Breast epithelium (tissue), 4 donors: ENCODE measurements around the gene CDH23. TPM values are rescaled to one million over a fixed set of nuclear protein-coding genes. Genes with fewer than 3 reads are reported as not detected.

Experiments used
- DNase-seq, 2 donors: peaks; one replicate each; pipeline ENCODE4 v3.0.0-alpha.2; 2019; ENCODE audit warnings: low spot score in 2 of 2
- H3K27ac ChIP-seq, 2 donors: fragments of 200-600 bp; sonication (generic) in 1 of 2; one replicate each; pipeline ENCODE4 v1.5.1; 2016 to 2019; ENCODE audit warnings: mild to moderate bottlenecking in 1 of 2
- H3K27me3 ChIP-seq, 2 donors: fragments of 200-600 bp; sonication (generic) in 1 of 2; one replicate each; pipeline versions ENCODE4 v1.5.1 to v1.6.0; 2017 to 2019; ENCODE audit warnings: control low read depth in 1 of 2, mild to moderate bottlenecking in 1 of 2
- H3K36me3 ChIP-seq: fragments of 200-600 bp; one replicate; pipeline ENCODE4 v1.5.1; 2019
- H3K4me1 ChIP-seq, 2 donors: fragments of 200-600 bp; sonication (generic); one replicate each; pipeline ENCODE4 v1.5.1; 2016 to 2019; ENCODE audit warnings: control low read depth in 1 of 2
- H3K4me3 ChIP-seq, 3 donors: fragments of 200-600 bp; sonication (generic); 1 replicate in 2 of 3; 2 replicates in 1 of 3; pipeline ENCODE4 v1.5.1; 2016 to 2019; ENCODE audit warnings: mild to moderate bottlenecking in 3 of 3, moderate library complexity in 2 of 3
- H3K9me3 ChIP-seq, 2 donors: fragments of 200-600 bp; sonication (generic) in 1 of 2; one replicate each; pipeline ENCODE4 v1.5.1; 2016 to 2019; ENCODE audit warnings: control low read depth in 1 of 2
- POLR2A ChIP-seq: fragments of 450-650 bp; IDR thresholded peaks from one replicate; pipeline ENCODE4 v1.6.1; 2016; ENCODE audit warnings: antibody characterized with exemption, mild to moderate bottlenecking, moderate library complexity
- POLR2AphosphoS5 ChIP-seq, 3 donors: sonication (generic); formaldehyde crosslinking; IDR thresholded peaks; one replicate each; pipeline ENCODE4 v1.6.1; 2017; ENCODE audit warnings: antibody characterized with exemption in 3 of 3
- intact Hi-C: fragments of 100-400 bp; cut with DNase I; formaldehyde crosslinking; loops from one replicate; pipeline ENCODE4 v1.15.1; 2023; ENCODE audit warnings: low total_unique reads
- total RNA-seq, 3 donors: library from RNA; depleted of rRNA; stranded (reverse); fragments of >200 nt; gene quantifications; one replicate each; pipeline ENCODE4 v1.1.0, GENCODE V29; 2016
- TF ChIP-seq, protein P1 (sequence below), 3 donors: fragments of 450-650 bp; IDR thresholded peaks; one replicate each; pipeline ENCODE4 v1.5.1; 2016 to 2017; ENCODE audit warnings: antibody characterized with exemption in 3 of 3, mild to moderate bottlenecking in 3 of 3, moderate library complexity in 3 of 3

Gene CDH23
- total RNA-seq, 3 donors from 2014 or later: 8.5 to 13.8 (median 11.6) TPM

DNA sequence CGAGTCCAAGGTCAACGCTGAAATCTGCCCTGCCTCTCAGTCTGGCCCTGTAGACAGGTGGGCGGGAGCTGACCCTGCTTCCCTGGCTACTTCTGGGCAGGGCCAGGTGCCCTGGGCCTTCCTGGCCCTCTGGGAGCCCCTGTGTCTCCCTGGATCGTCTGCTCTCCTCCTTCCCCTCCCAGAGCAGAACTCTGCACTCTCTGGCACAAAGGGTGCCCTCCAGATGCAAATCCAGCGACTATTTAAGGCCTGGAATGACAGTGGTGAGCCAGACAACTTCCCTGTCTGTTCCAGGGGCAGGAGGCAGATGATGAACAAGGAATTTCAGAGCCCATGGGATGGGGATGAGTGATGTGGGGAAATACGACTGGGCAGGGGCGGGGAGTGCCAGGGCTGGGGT, 259.5 kb downstream of the CDH23 start:
- Histone ChIP-seq H3K27me3 (no peaks in the 10 kb centered on the region), H3K9me3 (no peaks in the 10 kb centered on the region), H3K36me3 (no peaks in the 10 kb centered on the region), H3K27ac (no peak overlapping the region), H3K4me3 (no peak overlapping the region), H3K4me1 (no peaks in the 10 kb centered on the region)
- no peak for DNase-seq
- TF ChIP-seq POLR2AphosphoS5 (IDR thresholded peaks at IDR 0.05) (no peak), POLR2A (no peak)
- TF ChIP-seq, protein P1, sequence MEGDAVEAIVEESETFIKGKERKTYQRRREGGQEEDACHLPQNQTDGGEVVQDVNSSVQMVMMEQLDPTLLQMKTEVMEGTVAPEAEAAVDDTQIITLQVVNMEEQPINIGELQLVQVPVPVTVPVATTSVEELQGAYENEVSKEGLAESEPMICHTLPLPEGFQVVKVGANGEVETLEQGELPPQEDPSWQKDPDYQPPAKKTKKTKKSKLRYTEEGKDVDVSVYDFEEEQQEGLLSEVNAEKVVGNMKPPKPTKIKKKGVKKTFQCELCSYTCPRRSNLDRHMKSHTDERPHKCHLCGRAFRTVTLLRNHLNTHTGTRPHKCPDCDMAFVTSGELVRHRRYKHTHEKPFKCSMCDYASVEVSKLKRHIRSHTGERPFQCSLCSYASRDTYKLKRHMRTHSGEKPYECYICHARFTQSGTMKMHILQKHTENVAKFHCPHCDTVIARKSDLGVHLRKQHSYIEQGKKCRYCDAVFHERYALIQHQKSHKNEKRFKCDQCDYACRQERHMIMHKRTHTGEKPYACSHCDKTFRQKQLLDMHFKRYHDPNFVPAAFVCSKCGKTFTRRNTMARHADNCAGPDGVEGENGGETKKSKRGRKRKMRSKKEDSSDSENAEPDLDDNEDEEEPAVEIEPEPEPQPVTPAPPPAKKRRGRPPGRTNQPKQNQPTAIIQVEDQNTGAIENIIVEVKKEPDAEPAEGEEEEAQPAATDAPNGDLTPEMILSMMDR (IDR thresholded peaks at IDR 0.05): no peak
- intact Hi-C loops: no loop called here

- intact Hi-C loops: no loop called here
- no peak for DNase-seq
- H3K27me3 ChIP-seq: no peaks in the 10 kb centered on the region
- TF ChIP-seq POLR2AphosphoS5 (IDR thresholded peaks at IDR 0.05): no peak
- TF ChIP-seq, protein P1 (IDR thresholded peaks at IDR 0.05): no peak
- TF ChIP-seq POLR2A: no peak
- no peak overlapping the region for H3K4me3 ChIP-seq
- H3K36me3 ChIP-seq: no peaks in the 10 kb centered on the region
- no peaks in the 10 kb centered on the region for H3K4me1 ChIP-seq
- no peak overlapping the region for H3K27ac ChIP-seq
- no peaks in the 10 kb centered on the region for H3K9me3 ChIP-seq
Observed at GRCh38 chr10:71657604-71658466, 261.1 kb downstream of the CDH23 start.

GRCh38 chr10:71658467-71658745, 261.7 kb downstream of the CDH23 start:
- Histone ChIP-seq H3K36me3 (no peaks in the 10 kb centered on the region), H3K9me3 (no peaks in the 10 kb centered on the region), H3K4me3 (no peak overlapping the region), H3K4me1 (no peaks in the 10 kb centered on the region), H3K27me3 (no peaks in the 10 kb centered on the region), H3K27ac (no peak overlapping the region)
- intact Hi-C loops: no loop called here
- no peak for TF ChIP-seq POLR2AphosphoS5 (IDR thresholded peaks at IDR 0.05)
- DNase-seq: no peak

GRCh38 chr10:71659111-71659634, 262.5 kb downstream of the CDH23 start:
- no peaks in the 10 kb centered on the region for H3K4me1 ChIP-seq
- no peak overlapping the region for H3K4me3 ChIP-seq
- TF ChIP-seq POLR2A: no peak
- H3K27me3 ChIP-seq: no peaks in the 10 kb centered on the region
- no peaks in the 10 kb centered on the region for H3K36me3 ChIP-seq
- H3K9me3 ChIP-seq: no peaks in the 10 kb centered on the region
- intact Hi-C loops: no loop called here
- DNase-seq: no peak
- H3K27ac ChIP-seq: no peak overlapping the region

DNA sequence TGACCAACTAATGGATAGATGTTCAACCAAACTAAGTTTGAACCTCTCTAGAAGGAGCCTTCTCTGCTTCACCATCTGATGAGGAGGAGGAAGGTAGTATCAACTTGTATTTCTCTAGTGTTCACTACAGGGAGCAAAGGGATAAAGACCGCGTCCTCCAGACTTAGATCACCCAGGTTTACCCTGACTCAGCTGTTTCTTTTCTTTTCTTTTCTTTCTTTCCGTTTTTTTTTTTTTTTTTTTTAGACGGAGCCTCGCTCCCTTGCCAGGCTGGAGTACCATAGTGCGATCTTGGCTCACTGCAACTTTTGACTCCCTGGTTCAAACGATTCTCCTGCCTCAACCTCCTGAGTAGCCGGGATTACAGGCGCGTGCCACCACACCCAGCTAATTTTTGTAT, 263.0 kb downstream of the CDH23 start:
- Histone ChIP-seq H3K4me1 (no peaks in the 10 kb centered on the region), H3K27ac (no peak overlapping the region), H3K27me3 (no peaks in the 10 kb centered on the region), H3K9me3 (no peaks in the 10 kb centered on the region), H3K4me3 (no peak overlapping the region), H3K36me3 (no peaks in the 10 kb centered on the region)
- intact Hi-C loops: no loop called here
- TF ChIP-seq POLR2AphosphoS5 (IDR thresholded peaks at IDR 0.05): no peak
- TF ChIP-seq, protein P1 (IDR thresholded peaks at IDR 0.05): no peak
- no peak for TF ChIP-seq POLR2A
- DNase-seq: no peak

DNA sequence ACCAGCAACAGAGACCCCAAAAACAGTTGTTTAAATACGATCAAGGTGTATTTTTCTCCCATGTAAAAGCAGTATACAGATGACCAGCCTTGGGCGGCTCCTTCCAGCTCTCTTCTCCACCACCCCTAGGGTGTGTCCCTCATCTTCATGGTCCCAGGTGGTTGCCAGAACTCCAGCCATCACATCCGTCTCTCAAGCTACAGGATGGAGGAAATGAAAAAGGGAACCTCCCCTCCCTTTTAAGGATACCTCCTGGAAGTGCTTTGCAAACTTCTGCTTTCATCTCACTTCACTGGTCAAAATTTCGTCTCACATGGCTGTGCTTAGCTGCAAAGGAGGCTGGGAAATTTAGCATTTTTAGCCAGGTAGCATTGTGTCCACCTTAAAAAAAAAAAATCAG, 263.6 kb downstream of the CDH23 start:
- intact Hi-C loops: no loop called here
- no peak overlapping the region for H3K27ac ChIP-seq
- no peaks in the 10 kb centered on the region for H3K4me1 ChIP-seq
- DNase-seq: no peak
- H3K4me3 ChIP-seq: no peak overlapping the region
- no peaks in the 10 kb centered on the region for H3K36me3 ChIP-seq
- TF ChIP-seq, protein P1 (IDR thresholded peaks at IDR 0.05): no peak
- no peaks in the 10 kb centered on the region for H3K27me3 ChIP-seq
- H3K9me3 ChIP-seq: no peaks in the 10 kb centered on the region
